ENCODE data around the gene ATXN1.

ATXN1 gene

DNA sequence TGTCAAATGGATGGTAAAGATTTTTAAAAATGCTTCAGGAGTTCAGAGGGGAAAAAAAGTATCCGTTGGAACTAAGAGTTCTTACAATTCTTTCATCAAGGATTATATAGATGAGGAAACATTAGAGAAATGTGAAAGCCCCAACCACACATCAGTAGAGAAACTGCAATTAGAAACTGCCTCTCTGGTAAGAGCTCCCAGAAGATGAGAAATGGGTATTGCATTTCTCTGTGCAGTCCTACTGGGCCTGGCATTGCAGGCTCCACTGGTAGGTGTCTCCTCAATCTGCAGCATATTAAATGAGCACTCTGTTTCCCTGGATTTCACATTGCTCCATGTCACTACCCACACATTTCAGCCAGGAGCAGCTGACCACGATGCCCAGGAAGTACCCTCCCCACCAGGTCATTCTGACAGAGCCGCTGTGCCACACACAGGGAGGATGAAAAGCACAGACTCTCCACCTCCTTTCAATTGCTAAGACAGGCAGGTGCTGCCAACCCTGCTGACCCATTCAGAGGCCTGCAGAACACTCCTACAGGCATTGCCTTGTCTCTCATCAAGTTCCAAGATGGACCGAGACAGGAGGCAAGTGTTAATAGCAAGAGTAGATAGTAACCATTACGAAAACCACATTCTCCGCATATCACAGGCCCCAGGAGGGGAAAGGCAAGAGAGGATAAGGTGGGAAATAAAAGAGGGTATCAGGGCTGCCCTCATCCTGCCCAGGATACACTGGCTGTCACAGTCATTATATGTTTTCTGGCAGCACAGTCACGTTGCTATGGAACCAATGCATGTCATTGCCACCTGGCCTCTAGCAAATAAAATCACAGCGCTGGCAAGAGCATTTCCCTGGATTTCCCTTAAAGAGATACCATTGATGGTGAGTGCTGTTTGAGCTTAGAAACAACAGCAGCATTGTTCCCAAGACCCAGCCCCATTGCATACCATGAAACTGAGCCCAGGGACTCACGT is 241.7 kb downstream of the ATXN1 start:
- DNase-seq, result no peak

DNA sequence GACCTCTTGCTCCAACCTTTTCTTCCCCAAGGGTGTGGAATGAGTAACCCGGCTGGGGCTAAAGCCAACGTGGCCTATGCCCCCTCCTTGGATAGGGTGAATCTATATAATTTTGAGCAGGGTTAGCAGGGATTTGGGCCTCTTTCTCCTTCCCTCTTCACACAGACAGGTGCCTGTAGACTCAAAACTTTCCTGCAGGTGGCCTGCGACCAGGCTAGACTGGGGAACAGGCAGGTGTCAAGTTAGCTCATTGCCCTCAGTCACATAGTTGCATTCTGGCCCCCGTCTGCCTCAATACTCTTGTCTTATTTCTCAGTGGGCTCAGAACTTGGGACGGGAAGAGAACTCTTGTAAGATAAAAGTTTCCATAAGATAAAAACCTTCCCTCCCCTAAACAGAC is 243.0 kb downstream of the ATXN1 start:
- DNase-seq, result no peak

DNA sequence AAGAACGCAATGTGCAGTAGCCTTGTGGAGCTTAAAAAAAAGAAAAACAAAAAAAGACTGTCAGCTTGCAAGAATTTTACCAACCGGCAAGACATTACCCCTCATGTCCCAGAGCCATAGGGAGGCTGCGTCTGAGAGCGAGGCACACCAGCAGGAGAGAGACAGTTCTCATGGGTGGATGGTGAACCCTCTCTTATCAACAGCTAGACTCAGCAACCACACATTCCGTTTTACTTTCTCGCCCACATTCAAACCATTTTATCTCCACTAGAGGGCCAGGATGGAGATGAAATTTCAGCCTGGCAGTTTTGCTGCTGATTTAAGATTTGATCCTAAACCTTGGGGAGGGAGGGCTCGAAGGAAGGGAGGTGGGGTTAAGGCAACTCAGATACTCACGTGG is 247.0 kb downstream of the ATXN1 start:
- no peak for DNase-seq

DNA sequence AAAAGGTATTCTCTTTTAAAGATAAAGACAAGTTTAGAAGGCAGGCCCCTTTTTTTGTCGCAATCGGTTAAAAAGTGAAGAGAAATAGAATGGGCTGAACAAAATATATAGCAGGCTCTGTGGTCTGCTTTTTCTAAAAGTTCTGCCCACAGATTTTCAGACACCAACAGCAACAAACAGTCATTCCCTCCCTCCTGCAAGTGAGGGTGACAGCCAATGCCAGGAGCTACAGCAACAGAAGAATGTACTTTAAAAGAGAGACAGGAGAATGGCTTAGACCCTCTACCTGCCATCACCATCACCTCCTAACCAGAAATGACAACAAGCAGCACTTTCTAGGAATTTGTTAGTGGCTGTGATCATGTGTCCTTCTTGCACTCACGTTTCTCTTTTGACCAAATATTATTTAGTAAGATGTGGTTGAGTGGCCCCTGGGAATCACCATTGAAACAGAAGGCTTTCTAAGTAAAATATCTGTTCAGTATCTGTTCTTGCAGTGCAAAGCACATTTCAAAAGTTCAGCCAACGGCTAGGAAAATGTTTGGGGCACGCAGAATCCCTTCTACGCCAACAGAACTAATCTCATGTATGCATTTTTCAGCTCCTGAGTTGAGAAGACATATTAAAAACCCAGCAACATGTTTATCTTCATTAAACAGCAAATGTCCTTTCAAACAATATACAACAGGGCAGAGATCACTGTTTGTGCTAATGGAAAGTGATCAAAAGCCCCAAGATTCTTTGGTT is 248.5 kb downstream of the ATXN1 start:
- no peak for DNase-seq

DNA sequence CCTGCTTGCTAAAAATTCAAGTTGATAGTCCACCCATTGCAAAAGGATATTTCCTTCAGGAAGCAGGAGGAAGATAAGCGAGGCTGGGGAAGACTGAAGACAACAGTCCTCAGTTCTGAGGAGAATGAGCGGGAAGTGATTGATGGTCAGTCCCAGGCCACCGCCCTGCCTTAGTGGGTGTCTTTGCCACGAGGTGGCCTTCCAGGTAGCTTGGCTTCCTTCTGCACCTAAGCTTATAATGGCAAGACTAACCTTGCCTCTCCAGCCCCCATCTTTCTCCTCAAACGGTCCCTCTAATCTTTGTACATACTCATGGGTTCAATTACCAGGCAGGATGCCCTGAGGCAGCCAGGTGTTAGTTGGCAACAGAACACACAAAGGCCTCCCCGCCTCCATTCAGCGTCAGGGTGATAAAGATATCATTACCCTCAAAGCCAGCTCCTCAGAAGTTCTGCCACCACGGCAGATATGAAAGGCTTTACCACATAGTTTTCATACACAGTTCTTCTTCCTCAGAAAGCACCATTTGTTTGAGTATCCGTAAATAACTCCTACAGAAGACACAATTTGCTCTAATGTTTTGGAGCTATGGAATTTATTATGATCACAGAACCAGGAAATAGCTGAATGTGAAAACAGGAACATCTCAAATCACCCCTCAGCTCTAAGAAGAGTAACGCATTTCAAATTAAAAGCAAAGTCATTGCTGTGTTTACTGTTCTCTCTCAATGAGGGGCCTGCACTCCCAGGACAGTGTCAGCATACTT is 249.4 kb downstream of the ATXN1 start:
- DNase-seq, result no peak

DNA sequence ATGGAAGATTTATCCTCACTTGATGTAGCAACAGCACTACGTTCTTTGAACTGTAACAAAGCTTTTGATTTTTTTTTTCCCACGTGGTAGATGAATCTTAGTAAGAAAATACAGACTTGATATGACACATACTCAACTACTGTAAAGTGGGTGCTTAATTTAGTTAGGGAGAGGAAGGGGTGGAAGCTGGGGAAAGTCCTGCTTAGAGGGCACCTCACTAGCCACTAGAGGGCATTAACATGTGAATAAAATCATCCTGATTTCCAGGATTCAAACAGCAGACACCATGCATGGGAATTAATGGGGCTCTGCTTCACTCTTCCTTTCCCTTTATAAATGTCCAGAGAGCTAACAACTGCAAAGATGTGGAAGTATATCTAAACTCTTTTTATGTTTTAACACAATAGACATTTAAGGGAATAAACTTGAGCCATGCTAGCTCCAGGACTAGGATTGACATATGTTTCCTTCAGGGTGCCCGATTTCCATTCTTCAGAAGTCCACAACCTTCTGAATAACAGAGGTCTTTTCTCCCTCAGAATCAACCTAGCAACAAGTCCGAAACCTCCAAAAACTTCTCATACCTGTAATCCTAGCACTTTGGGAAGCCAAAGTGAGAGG is 250.1 kb downstream of the ATXN1 start:
- no peak for DNase-seq

DNA sequence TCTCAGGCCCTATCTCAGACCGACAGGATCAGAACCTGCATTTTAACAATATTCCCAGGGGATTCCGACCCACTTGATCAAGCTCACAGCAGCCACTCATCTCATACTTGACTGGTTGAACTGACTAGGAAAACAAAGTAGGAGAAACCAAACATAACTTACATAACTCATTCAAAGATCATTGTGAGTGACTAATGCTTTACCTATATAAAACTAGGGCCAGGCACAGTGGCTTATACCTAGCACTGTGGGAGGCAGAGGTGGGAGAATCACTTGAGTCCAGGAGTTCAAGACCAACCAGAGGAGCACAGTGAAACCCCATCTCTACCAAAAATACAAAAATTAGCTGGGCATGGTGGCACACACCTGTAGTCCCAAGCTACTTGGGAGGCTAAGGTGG is 251.0 kb downstream of the ATXN1 start:
- no peak for DNase-seq

DNA sequence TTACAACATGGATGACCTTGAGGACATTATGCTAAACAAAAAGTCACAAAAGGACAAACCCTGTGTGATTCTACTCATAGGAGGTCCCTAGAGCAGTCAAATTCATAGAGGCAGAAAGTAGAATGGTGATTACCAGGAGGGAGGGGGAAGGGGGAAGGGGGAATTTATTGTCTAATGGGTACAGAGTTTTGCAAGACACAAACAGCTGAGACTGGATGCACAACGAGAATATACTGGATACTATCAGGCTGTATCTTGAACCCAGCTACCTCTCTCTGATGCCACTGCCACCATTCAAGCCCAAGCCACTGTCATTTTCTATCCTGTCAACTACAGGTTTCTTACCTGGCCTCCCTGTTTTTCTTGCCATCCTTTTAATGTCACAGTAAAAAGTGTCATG is 252.3 kb downstream of the ATXN1 start:
- DNase-seq, result no peak

DNA sequence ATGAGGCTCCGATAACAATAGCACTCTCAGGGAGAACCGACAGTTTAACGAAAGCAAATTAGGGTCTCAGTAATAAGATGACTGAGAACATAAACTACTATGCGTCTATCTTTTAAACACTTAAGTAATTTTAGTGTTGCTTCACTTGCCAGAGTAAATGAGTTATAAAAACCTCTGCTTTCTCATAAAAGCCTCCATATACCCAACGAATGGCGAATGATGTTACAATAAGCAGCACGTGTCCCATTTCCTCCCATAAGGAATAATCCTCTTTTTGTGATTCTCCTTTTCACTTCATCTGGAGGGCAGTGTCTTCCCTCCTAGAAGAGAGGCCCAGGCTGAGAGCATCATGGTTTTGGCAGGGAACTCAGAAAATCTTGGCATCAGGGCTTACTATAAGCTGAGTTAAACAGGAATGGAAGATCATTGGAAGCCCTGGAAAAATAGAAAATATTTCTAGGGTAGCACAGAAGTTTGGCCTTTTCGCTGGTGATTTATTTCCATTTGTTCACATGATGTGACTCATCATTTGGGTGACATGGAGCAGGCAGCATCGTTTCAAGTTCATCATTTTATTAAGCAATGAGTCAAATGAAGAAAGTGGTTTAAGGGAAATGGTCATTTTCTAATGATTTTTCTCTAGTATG is 255.4 kb downstream of the ATXN1 start:
- DNase-seq, result no peak

DNA sequence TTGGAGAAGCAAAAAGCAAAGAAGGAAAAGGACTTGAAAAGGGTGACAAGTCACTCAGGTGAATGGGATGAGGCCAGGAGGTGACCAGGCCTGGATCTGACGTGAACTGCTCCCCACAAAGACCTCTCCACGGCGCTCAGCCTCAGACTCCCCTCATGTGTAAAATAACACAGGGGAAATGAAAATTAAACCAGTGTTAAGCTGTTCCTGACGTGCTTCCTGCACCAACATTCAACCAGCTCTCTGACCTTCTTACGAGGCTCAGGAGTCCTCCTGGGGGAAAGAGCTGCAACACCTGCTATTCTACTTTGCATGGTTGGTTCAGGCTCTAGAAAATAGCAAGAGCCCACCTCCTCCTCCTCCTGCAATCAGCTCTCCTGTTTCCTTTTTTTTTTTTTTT is 256.7 kb downstream of the ATXN1 start:
- DNase-seq, result no peak

DNA sequence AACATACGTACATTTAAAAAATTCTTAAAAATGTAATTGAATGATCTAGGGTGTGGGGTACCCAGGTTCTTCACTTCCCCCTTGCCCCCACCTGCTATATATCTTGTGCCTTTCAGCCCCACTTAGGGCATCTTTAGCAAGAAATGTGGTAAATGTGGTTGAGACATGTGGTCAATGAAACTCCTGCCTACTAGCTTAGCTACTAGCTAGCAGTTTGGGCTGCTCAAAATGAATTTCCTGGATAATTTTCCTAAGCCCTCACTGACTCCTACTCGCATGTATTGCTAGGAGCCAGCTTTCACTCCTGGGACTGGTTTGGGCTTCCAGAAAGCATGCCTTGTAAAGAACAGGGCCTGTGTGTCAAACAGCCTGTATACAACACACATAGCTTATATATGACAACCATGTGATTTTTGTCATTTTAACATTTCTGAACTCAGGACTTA is 257.3 kb downstream of the ATXN1 start:
- no peak for DNase-seq

DNA sequence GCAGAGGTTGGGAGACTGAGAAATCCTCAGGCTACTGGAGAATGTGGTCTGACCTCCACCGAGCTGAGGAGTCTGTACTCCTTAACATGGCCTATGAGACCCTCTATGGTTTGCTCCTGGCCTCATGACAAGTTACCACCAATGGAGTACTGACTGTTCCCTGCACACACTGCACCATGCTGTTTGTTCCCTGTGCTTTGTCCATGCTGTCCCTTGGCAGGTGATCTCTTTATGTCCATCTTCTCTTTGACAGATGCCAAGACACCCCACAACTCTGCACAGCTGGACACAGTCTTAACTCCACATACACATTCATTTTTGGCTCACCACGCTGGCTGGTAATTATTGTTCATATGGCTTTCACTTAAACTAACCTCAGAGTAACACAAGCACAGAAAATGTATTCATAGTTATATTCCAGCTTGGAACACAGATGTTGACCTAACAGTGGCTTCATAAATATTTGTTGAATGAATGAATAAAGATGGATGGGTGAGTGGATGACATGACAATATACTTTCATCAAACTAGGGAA is 258.0 kb downstream of the ATXN1 start:
- DNase-seq, result no peak

DNA sequence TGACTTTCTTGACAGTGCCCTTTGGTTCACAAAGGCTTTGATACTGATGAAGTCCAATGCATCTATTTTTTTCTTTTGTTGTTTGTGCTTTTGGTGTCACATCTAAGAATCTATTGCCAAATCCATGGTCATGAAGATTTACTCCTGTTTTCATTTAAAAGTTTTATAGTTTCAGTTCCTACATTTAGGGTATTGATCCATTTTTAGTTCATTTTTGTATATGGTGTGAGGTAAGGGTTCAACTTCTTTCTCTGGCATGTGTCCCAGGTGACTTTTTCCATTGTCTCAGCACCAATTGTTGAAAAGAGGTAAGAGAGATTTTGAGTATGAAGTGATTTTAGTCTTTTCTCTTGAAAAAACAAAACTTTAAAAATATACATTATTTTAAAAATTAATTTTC is 262.3 kb downstream of the ATXN1 start:
- DNase-seq, result no peak

DNA sequence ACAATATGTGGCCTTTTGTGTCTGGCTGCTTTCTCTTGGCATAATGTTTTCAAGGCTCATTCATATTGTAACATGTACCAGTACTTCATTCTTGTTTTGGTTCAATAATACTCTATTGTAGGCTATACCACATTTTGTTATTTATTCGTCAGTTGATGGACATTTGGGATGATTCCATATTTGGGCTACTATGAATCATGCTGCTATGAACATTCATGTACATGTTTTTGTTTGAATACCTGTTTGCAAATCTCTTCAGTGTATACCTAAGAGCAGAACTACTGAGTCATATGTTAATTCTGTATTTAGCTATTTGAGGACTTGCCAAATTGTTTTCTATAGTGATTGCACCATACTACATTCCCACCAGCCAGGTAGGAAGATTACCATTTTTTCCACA is 263.0 kb downstream of the ATXN1 start:
- no peak for DNase-seq

DNA sequence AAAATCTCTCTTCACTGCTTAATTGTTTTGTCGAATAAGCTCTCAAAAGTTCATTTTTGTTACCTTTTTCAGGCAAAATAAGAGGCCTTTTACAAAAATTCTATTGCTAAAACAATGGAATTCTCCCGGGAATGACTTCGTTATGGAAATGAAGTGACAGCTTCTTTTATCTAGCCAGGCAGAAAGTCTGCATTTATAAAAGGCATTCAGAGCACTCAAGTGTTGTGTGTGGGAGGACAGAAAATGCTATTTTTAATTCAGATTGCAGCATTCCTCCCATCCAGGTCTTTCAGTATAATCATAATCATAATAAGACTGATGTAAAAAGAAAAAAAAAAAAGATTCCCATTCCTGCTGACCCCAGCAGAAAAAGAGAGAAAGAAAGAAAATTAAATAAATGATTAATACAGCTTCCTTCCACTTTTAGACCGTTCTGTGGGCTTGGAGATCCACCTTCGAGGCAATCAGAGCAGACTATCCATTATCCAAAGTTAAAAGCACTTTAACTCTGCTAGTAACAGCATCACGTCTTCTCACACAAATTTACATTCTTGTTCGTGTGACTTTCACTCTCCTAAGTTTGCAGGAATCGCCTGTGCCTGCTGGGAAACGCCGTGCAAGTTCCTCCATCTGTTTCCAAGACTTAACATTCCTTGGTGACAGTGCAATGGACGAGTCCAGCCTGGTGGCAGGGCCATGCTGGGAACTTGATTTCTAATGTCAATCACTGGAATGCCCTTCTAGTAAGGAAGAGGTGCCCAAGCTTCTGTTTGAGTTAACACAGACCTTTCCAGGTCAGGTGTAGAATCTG is 264.1 kb downstream of the ATXN1 start:
- no peak for DNase-seq

DNA sequence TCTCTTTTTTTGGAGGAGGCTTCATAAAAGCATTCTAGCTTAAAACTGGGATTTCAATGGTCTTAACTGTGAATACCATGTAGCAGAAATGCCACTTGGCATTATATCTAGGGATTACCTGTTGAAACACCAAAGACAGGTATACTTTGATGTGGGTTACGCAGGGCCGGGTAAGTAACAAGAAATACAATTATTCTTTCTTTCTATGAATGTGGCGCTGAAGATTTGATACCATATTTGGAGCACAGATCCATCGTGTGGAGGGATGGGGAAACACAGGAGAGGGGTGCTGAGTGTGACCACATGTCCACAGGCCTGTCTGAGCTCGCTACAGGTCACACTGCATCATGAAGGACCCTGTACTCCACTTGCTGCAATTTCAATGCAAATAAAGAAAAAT is 265.1 kb downstream of the ATXN1 start:
- no peak for DNase-seq

DNA sequence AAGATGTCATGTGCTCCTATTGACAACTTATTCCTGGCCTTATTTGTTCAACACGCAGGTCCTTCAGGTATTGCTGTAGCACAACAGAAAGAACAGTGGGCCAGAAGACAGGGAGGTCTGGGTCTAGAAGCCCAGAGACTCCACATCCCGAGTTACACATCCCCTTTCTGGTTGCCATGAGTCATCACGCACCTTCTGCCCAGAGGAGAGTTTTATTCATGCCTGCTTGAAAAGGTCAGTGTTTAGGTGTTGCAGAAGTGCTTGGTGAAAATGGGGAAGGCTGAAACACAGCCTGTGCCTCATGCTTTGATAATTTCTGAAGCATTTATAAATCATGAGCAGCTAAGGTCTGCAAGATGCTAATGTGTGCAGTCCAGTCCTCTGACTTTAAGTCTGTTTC is 266.5 kb downstream of the ATXN1 start:
- DNase-seq, result no peak

DNA sequence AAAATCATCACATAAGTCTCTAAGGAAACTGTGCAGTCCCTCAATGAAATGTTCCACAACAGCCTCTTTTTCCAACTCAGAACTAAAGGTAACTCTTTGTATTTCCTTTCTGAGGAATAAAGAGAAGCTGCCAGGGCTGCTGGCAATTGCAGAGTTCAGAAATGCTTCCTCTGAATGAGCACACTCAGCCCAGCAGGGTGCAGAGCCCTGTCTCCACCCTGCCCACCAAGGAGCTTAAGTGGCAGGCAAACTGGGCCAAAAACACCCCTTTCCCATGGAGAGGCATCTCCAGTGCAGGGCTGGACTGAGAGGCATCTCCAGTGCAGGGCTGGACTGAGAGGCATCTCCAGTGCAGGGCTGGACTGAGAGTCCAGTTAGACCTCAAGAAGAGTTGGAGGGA is 267.5 kb downstream of the ATXN1 start:
- no peak for DNase-seq

DNA sequence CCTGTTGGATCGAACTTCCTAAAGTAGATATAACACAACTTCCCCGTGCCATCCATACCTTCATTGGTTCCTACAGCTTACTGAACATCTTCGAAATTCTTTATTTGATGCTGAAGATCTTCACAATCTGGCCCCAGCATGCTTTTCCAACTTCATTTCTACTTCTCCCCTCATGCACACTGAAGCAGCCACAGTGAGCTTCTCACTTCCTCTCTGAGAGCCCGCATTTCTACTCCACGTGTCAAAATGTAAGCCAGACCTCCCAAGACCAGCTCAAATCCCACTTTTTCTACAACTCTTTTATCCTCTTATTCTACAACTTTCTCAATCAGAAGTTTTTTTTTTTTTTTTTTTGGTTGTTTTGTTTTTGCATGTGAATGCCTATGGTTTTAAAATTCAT is 268.1 kb downstream of the ATXN1 start:
- DNase-seq, result no peak

DNA sequence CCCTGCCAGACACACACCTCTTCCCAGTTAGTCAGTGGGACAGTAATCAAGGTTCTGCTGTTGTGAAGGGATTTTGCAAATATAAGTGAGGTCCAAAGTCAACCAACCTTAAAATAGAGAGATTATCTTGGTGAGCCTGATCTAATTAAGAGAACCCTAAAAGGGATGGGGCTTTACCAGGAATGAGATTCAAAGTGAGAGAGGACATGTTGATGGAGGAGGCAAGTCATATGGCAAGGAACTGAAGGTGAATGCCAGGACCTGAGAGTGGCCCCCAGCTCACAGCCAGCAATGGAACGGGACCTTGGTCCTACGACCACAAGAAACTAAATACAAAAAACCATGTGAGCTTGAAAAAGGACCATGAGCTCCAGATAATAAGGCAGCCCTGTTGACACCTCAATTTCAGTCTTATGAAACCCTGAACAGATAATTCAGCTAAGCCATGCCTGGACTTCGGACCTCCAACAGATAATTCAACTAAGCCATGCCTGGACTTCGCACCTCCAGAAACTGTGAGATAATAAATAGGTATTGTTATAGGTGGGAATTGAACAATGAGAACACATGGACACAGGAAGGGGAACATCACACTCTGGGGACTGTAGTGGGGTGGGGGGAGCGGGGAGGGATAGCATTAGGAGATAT is 269.5 kb downstream of the ATXN1 start:
- no peak for DNase-seq

DNA sequence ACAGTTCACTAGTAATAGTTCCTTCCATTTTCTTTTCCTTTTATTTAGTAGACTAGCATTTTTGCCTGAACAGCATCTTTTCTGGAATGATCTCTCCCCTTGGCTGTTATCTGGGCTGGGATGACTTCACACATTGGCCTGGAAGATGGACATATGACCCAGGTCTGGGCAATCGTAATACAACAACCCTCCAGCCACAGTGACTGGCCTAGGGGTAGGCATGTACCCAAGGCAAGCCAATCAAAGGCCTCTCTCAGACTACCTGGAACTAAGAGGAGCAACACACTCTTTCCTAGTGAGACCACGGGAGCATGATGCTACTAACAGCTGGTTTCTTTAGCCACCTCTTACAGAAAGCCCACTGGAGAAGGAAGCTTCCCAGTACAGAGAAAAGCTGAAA is 270.6 kb downstream of the ATXN1 start:
- DNase-seq, result no peak

Data from stimulated activated CD4-positive, alpha-beta T cell treated with anti-CD3 and anti-CD28 coated beads, Interleukin-2, amount 100 ng/mL, for 48 hours (primary cell).